Measurements from ENCODE around the gene TRMT2B. TPM values are rescaled to one million over a fixed set of nuclear protein-coding genes. Genes with fewer than 3 reads are reported as not detected.
"Not testable (repeated sequence)": the region's sequence is repeated elsewhere in the genome, so short reads cannot be mapped to it uniquely, and the experiment has no call there.

TRMT2B gene
- total RNA-seq, 4 donors from 2014 or later, result 11.9 to 29.9 (median 14.1) TPM

DNA sequence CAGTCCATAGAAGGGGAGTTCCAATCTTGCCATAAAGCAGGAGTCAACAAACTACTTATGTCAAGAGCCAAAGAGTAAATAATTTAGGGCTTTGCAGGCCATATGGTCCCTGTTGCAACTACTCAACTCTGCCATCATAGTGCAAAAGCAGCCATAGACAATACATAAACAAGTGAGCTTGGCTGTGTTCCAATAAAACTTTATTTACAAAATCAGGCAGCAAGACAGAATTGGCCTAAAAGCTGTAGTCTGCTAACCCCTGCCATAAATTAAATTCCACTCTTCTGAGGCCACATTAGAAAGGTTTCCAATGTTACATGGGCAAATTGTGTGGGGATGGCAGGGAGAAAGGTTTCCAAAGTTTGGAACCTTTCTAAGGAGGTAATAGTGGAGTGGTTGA, 14.7 kb downstream of the TRMT2B start:
- Histone ChIP-seq H3K4me1 (no peaks in the 10 kb centered on the region), H3K4me3 (no peak overlapping the region), H3K27me3 (no peaks in the 10 kb centered on the region), H3K27ac (no peak overlapping the region), H3K36me3 (peaks cover 0 to 9% of the 10 kb centered on the region in 2 donors), H3K9me3 (no peaks in the 10 kb centered on the region)
- TF ChIP-seq, protein P1, sequence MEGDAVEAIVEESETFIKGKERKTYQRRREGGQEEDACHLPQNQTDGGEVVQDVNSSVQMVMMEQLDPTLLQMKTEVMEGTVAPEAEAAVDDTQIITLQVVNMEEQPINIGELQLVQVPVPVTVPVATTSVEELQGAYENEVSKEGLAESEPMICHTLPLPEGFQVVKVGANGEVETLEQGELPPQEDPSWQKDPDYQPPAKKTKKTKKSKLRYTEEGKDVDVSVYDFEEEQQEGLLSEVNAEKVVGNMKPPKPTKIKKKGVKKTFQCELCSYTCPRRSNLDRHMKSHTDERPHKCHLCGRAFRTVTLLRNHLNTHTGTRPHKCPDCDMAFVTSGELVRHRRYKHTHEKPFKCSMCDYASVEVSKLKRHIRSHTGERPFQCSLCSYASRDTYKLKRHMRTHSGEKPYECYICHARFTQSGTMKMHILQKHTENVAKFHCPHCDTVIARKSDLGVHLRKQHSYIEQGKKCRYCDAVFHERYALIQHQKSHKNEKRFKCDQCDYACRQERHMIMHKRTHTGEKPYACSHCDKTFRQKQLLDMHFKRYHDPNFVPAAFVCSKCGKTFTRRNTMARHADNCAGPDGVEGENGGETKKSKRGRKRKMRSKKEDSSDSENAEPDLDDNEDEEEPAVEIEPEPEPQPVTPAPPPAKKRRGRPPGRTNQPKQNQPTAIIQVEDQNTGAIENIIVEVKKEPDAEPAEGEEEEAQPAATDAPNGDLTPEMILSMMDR (IDR thresholded peaks at IDR 0.05 in 4 of 5, conservative IDR thresholded peaks at IDR 0.05 in 1 of 5), result no peak
- no peak for TF ChIP-seq POLR2A (IDR thresholded peaks at IDR 0.05)
- no peak for DNase-seq
- intact Hi-C loops (cut with DNase I; ENCODE audit: low total_unique reads) (no loop called here), in situ Hi-C loops (cut with MboI; ENCODE audit: low sequenced_read_pairs in 4 of 4) (no loop called here)
- ATAC-seq, result no peak

DNA sequence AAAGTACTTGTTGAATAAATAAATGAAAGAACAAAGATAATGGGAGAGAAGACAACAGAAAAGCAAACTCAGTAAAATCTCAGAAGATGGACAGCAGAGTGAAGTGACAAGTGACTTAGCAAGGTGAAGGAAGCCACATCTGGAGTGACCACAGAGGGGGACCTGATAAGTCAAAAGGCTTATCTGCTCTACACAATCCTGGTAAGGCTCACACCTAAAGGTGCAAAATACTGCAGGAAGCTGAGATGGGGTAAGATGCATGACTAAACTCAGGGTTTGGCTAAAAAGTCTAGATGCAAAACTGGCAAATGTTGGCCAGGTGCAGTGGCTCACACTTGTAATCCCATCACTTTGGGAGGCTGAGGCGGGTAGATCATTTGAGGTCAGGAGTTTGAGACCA, 22.2 kb downstream of the TRMT2B start:
- intact Hi-C loops (cut with DNase I; ENCODE audit: low total_unique reads), result no loop called here
- in situ Hi-C loops (cut with MboI; ENCODE audit: low sequenced_read_pairs in 4 of 4), result no loop called here
- TF ChIP-seq POLR2A (IDR thresholded peaks at IDR 0.05), result no peak
- TF ChIP-seq, protein P1 (IDR thresholded peaks at IDR 0.05 in 4 of 5, conservative IDR thresholded peaks at IDR 0.05 in 1 of 5), result no peak
- Histone ChIP-seq H3K36me3 (no peaks in the 10 kb centered on the region), H3K4me1 (no peaks in the 10 kb centered on the region), H3K9me3 (no peaks in the 10 kb centered on the region), H3K27ac (no peak overlapping the region), H3K27me3 (no peaks in the 10 kb centered on the region), H3K4me3 (no peak overlapping the region)
- DNase-seq (no peak), ATAC-seq (no peak)

DNA sequence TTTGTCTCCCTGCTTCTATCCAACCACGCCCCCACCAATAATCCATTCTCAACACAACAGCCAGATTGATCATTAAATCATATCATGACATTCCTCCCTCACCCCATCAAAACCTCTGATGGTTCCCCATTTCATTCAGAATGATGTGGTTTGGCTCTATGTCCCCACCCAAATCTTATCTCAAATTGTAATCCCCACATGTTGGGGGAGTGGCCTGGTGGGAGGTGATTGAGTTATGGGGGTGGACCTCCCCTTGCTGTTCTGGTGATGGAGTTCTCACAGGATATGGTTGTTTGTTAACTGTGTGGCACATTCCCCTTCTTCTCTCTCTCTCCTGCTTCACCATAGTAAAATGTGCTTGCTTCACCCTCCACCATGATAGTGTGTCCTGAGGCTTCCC, 23.3 kb downstream of the TRMT2B start:
- H3K36me3 ChIP-seq, result peaks cover 0 to under 1% of the 10 kb centered on the region in 2 donors

DNA sequence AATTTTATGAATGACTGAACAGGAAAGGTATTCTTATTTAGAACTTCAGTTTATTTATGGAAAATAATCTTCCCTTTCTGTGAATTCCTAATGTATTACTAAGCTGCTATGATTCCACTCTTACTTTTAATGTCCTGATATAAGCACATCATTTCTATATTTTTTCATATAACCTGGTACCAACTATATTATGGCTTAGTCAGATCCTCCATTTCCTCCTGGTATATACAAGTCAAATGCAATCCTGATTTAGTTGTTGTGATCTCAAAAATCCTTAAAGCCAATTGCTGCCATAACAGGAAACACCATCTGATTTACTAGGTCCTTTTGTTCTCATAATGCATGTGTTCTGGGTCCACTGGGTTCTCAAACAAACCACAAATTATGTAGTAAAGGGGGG, 26.8 kb downstream of the TRMT2B start:
- no peaks in the 10 kb centered on the region for H3K4me1 ChIP-seq
- TF ChIP-seq POLR2A (IDR thresholded peaks at IDR 0.05), result no peak
- TF ChIP-seq, protein P1 (IDR thresholded peaks at IDR 0.05 in 4 of 5, conservative IDR thresholded peaks at IDR 0.05 in 1 of 5), result no peak
- no peak for DNase-seq
- no peak for ATAC-seq
- intact Hi-C loops (cut with DNase I; ENCODE audit: low total_unique reads), result no loop called here
- no peak overlapping the region for H3K27ac ChIP-seq
- in situ Hi-C loops (cut with MboI; ENCODE audit: low sequenced_read_pairs in 4 of 4), result no loop called here
- H3K27me3 ChIP-seq, result no peaks in the 10 kb centered on the region
- no peak overlapping the region for H3K4me3 ChIP-seq
- H3K36me3 ChIP-seq, result peaks cover 0 to 28% of the 10 kb centered on the region in 2 donors
- no peaks in the 10 kb centered on the region for H3K9me3 ChIP-seq

More for the DNA sequence above, 23.3 kb downstream of the TRMT2B start:
- intact Hi-C loops (cut with DNase I; ENCODE audit: low total_unique reads), result no loop called here
- ATAC-seq, result no peak
- TF ChIP-seq, protein P1 (IDR thresholded peaks at IDR 0.05 in 4 of 5, conservative IDR thresholded peaks at IDR 0.05 in 1 of 5), result no peak
- TF ChIP-seq POLR2A (IDR thresholded peaks at IDR 0.05), result no peak
- Histone ChIP-seq H3K27ac (no peak overlapping the region), H3K9me3 (no peaks in the 10 kb centered on the region), H3K27me3 (no peaks in the 10 kb centered on the region), H3K4me3 (no peak overlapping the region), H3K4me1 (no peaks in the 10 kb centered on the region)
- in situ Hi-C loops (cut with MboI; ENCODE audit: low sequenced_read_pairs in 4 of 4), result no loop called here
- no peak for DNase-seq

DNA sequence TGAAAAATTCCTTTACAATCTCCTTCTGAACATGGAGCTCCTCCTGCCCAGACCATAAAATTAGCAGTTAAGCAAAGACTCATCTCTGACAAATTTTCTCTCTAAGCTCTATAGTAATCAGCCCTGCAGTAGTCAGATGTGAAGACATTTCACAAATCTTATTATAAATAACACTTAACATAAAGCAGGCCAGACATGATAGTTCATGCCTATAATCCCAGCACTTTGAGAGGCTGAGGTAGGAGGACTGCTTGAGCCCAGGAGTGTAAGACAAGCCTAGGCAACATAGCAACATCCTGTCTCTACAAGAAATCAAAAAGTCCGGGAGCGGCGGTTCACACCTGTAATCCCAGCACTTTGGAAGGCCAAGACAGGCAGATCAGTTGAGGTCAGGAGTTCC, 29.9 kb downstream of the TRMT2B start:
- no peaks in the 10 kb centered on the region for H3K27me3 ChIP-seq
- no peak overlapping the region for H3K4me3 ChIP-seq
- H3K4me1 ChIP-seq, result no peaks in the 10 kb centered on the region
- TF ChIP-seq POLR2A (IDR thresholded peaks at IDR 0.05), result no peak
- TF ChIP-seq, protein P1 (IDR thresholded peaks at IDR 0.05 in 4 of 5, conservative IDR thresholded peaks at IDR 0.05 in 1 of 5), result no peak
- intact Hi-C loops (cut with DNase I; ENCODE audit: low total_unique reads) (no loop called here), in situ Hi-C loops (cut with MboI; ENCODE audit: low sequenced_read_pairs in 4 of 4) (no loop called here)
- H3K9me3 ChIP-seq, result no peaks in the 10 kb centered on the region
- H3K36me3 ChIP-seq, result peaks cover 0 to 43% of the 10 kb centered on the region in 2 donors
- no peak for DNase-seq
- H3K27ac ChIP-seq, result no peak overlapping the region
- no peak for ATAC-seq

DNA sequence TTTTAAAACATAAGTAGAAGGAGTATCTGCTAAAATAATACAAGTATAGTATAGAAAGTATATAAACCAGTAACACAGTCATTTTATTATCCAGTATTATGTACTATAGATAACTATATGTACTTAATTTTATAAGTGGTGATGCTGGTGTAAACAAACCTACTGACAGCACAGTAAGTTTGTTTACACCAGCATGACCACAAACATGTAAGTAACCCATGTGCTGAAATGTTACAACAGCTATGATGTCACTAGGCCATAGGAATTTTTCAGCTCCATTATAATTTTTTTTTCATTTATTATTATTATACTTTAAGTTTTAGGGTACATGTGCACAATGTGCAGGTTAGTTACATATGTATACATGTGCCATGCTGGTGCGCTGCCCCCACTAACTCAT, 39.9 kb downstream of the TRMT2B start:
- H3K36me3 ChIP-seq, result peaks cover 0 to 15% of the 10 kb centered on the region in 2 donors
- H3K4me3 ChIP-seq; H3K4me1 ChIP-seq; intact Hi-C loops (cut with DNase I; ENCODE audit: low total_unique reads); in situ Hi-C loops (cut with MboI; ENCODE audit: low sequenced_read_pairs in 4 of 4); H3K27me3 ChIP-seq; H3K27ac ChIP-seq; ATAC-seq; H3K9me3 ChIP-seq; DNase-seq: not testable (repeated sequence)

Data from gastrocnemius medialis (tissue), 4 donors.